Activated CD8-positive, alpha-beta T cell treated with anti-CD3 and anti-CD28 coated beads for 36 hours (primary cell): Measurements from ENCODE around the gene FAM240A. TPM values are rescaled to one million over a fixed set of nuclear protein-coding genes. Genes with fewer than 3 reads are reported as not detected.

Source experiments
- ATAC-seq: fragments of 200-7000 bp; cut with Tn5 transposase; one replicate; pipeline ENCODE4 v1.10.0; 2021; ENCODE audit warnings: mild to moderate bottlenecking, moderate library complexity
- CTCF ChIA-PET: fragments of 350-600 bp; sonication (Branson Sonifier 250); formaldehyde crosslinking; loops from one replicate; lab custom pipeline; 2021; ENCODE audit warnings: antibody characterized with exemption; lab: Charles Lee
- POLR2A ChIA-PET: fragments of 350-600 bp; sonication (Branson Sonifier 250); formaldehyde crosslinking; loops from one replicate; lab custom pipeline; 2021; ENCODE audit warnings: antibody characterized with exemption; lab: Charles Lee
- DNase-seq: peaks from one replicate; pipeline ENCODE4 v3.0.0-alpha.2; 2020
- H3K27ac Mint-ChIP-seq: one replicate; pipeline ENCODE4 v1.8.0; 2021; ENCODE audit warnings: mild to moderate bottlenecking, mixed read lengths
- H3K27me3 Mint-ChIP-seq: one replicate; pipeline ENCODE4 v1.8.0; 2021; ENCODE audit warnings: mixed read lengths
- H3K36me3 Mint-ChIP-seq: one replicate; pipeline ENCODE4 v1.8.0; 2021; ENCODE audit warnings: low read depth, mixed read lengths
- H3K4me1 Mint-ChIP-seq: one replicate; pipeline ENCODE4 v1.8.0; 2021; ENCODE audit warnings: low read depth, mixed read lengths
- H3K4me3 Mint-ChIP-seq: one replicate; pipeline ENCODE4 v1.8.0; 2021; ENCODE audit warnings: mild to moderate bottlenecking, moderate library complexity, mixed read lengths
- H3K9me3 Mint-ChIP-seq: one replicate; pipeline ENCODE4 v1.8.0; 2021; ENCODE audit warnings: mixed read lengths
- intact Hi-C: fragments of 100-400 bp; cut with micrococcal nuclease; formaldehyde crosslinking; loops from one replicate; pipeline ENCODE4 v1.10.0; 2022
- total RNA-seq, 2 experiments: library from RNA; stranded (reverse); gene quantifications; one replicate each; pipeline ENCODE4 v1.2.3, GENCODE V29; 2021
- TF ChIP-seq, protein P1 (sequence below): fragments of 200-600 bp; IDR thresholded peaks from one replicate; pipeline ENCODE4 v1.8.0; 2022; ENCODE audit warnings: antibody characterized with exemption, mild to moderate bottlenecking

Gene FAM240A
- total RNA-seq, 2 experiments from 2014 or later: not detected

DNA sequence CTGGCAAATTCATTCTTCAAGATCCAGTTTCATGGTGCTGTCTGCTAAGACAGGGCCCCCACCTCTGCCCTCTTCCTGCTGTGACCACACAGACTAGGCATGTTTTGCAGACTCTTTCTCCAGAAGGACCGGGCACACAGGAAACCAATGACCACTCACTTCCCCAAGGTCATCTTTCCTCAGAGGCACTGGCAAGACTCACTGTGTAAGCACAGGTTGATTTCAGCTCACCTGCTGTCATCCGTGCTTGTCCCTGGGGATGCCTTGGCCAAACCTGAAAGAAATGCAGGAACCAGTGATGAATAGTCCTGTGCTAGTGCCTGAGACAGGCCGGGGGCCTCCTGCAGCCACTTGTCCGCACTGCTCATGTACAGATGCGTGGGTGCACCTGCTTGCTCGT lies 47.7 kb downstream of the FAM240A start:
- no peaks in the 10 kb centered on the region for H3K36me3 Mint-ChIP-seq
- ChIA-PET CTCF (interaction anchor here (1.0 to 1.6 kb wide), 2 partner anchors 31 to 171 kb away, joined by 3 read pairs; no protein-coding TSS in a partner anchor), POLR2A (no interaction called here)
- no peaks in the 10 kb centered on the region for H3K9me3 Mint-ChIP-seq
- intact Hi-C loops: no loop called here
- no peak overlapping the region for H3K4me3 Mint-ChIP-seq
- DNase-seq (no peak), ATAC-seq (no peak)
- no peak overlapping the region for H3K27ac Mint-ChIP-seq
- H3K4me1 Mint-ChIP-seq: no peaks in the 10 kb centered on the region
- TF ChIP-seq, protein P1, sequence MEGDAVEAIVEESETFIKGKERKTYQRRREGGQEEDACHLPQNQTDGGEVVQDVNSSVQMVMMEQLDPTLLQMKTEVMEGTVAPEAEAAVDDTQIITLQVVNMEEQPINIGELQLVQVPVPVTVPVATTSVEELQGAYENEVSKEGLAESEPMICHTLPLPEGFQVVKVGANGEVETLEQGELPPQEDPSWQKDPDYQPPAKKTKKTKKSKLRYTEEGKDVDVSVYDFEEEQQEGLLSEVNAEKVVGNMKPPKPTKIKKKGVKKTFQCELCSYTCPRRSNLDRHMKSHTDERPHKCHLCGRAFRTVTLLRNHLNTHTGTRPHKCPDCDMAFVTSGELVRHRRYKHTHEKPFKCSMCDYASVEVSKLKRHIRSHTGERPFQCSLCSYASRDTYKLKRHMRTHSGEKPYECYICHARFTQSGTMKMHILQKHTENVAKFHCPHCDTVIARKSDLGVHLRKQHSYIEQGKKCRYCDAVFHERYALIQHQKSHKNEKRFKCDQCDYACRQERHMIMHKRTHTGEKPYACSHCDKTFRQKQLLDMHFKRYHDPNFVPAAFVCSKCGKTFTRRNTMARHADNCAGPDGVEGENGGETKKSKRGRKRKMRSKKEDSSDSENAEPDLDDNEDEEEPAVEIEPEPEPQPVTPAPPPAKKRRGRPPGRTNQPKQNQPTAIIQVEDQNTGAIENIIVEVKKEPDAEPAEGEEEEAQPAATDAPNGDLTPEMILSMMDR: no peak
- no peaks in the 10 kb centered on the region for H3K27me3 Mint-ChIP-seq

DNA sequence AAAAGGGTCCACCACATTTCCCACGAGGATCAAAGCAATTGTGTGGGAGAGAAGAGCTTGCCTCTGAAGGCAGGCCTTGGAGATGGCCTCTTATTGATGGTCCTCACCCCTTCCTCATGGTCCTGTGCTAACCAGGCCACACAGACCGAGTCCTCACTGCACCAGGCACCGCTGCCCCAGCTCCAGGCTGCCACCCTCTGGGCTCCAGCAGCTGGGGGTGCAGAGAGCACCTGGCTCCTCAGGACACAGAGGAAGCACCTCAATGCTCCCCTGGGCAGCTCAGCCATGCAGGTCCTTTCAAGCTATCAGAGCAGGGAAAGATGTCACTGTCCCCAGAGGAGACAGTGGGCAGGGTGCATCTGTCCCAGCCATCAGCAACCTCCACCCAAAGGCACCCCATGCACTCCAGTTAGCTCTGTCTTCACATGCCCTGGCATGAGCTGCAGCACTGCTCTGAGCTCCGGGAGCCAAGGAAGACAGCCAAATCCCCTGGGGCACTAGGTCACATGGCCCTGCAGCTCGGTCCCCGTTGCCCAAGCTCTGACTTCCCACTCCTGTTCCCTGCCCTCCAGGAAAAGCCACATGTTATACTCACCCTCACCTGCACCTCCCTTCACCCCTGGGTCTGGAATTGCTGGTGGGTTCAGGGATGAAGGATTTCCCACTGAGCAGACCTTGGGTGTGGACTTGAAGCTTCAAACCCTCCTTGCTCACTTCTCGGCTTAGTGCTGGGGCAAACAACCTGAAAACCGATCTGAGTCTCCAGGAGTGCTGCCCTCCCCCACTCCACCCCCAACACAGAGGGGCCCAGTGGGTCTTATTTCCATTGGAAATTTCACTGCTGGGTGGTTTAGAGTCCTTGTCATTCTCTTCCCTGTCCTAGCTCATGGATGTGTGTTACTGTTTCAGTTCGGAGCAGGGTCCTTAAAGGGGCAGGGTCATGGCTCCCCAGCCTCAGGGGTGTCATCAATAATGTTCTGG lies 48.5 kb downstream of the FAM240A start:
- H3K27me3 Mint-ChIP-seq: no peaks in the 10 kb centered on the region
- no peaks in the 10 kb centered on the region for H3K9me3 Mint-ChIP-seq
- CTCF ChIA-PET: interaction anchor here (1.0 to 1.1 kb wide), 2 partner anchors 32 to 172 kb away, joined by 3 to 4 read pairs; no protein-coding TSS in a partner anchor
- DNase-seq (no peak), ATAC-seq (no peak)
- no peaks in the 10 kb centered on the region for H3K4me1 Mint-ChIP-seq
- no peak overlapping the region for H3K4me3 Mint-ChIP-seq
- POLR2A ChIA-PET: no interaction called here
- intact Hi-C loops: no loop called here
- H3K27ac Mint-ChIP-seq: no peak overlapping the region
- no peaks in the 10 kb centered on the region for H3K36me3 Mint-ChIP-seq
- TF ChIP-seq, protein P1: no peak

DNA sequence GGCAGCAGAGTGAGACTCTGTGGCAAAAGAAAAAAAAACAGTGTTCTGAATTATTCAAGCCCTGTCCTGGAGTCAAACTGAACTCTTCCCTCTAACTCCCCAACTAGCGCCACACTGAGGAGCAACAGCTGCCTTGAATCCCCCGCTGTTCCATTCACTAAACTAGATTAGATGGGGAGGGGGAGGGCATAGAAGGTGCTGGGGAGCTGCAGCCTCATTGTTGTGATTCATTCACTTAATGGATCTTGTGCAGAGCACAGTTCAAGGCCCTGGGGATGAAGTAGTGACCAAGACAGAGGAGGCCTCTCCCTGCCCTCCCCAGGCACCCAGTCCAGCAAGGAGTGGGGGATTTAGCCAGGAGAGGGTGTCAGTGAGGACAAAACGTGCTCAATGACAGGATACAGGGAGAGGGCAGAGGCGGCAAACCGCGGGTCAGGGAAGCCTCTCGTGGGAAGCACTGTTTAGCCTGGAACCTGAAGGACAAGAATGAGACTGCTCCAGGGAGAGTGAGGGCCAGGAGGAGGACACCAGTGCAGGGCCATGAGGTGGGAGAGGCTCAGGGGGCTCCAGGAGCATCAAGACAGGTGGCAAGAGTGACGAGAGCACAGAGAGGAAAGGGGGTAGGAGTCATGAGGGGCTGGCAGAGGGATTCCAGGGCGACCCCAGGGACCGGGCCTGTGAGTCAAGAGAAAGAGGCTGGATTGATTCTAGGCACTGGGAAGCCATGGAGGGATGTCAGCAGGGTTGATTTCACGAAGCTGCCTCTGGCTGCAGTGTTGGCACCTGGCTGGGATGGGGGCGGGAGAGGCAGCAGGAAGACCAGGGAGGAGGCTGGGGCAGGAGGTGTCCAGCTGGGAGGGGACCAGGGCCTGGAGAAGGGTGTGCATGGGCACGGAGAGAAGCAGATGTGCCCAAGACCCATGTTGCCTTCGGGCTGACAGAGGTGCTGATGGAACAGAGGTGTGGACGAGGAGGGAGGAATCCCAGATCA lies 49.7 kb downstream of the FAM240A start:
- intact Hi-C loops: no loop called here
- H3K27me3 Mint-ChIP-seq: no peaks in the 10 kb centered on the region
- TF ChIP-seq, protein P1: no peak
- H3K27ac Mint-ChIP-seq: no peak overlapping the region
- no peak for ATAC-seq
- no peak overlapping the region for H3K4me3 Mint-ChIP-seq
- no peak for DNase-seq
- ChIA-PET CTCF (interaction anchor here (1.1 kb wide), 1 partner anchor 173 kb away, joined by 3 read pairs; no protein-coding TSS in a partner anchor), POLR2A (interaction anchor here (0.7 kb wide), 1 partner anchor 908 kb away, joined by 3 read pairs; no protein-coding TSS in a partner anchor)
- H3K36me3 Mint-ChIP-seq: no peaks in the 10 kb centered on the region
- H3K9me3 Mint-ChIP-seq: no peaks in the 10 kb centered on the region
- H3K4me1 Mint-ChIP-seq: no peaks in the 10 kb centered on the region

DNA sequence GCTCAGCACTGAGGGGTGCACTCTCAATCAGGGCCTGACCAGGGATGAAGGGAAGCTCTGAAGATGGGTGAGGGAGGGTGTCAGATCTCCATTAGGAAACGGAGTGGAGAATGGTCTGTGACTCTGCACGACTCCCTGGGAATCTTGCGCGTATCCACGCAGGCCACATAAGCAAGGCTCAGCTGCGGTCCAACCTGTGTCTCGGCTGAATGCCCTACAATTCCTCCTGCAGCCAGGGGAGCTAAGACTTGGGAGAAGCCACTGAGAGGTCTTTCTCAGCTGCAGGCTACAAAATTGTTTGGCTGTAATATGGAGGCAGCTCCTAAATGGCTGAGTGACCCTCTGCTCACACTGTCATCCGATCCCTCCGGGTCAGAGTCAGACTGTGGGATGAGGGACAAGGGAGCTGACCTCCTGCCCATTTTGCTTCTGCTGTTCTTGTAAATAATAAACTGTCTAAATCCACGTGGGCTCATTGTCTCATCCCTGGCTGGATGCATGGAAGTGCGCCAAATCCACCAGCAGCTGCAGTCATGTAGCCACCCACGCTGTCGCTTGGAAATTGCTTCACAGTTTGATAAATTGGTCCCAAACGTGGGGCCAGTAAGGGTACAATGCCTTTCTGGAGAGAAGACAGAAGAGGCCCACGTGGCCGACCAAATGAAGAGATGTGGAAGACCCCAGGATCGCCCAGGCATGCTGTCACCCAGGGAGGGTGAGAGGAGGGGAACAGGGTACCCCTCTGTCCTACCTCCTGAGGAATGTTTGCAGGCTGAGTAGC lies 50.6 kb downstream of the FAM240A start:
- POLR2A ChIA-PET: interaction anchor here (0.7 kb wide), 1 partner anchor 909 kb away, joined by 3 read pairs; no protein-coding TSS in a partner anchor
- DNase-seq (no peak), ATAC-seq (no peak)
- CTCF ChIA-PET: interaction anchor here (0.9 to 1.1 kb wide), 2 partner anchors 174 to 233 kb away, joined by 3 read pairs; no protein-coding TSS in a partner anchor
- no peak overlapping the region for H3K4me3 Mint-ChIP-seq
- H3K9me3 Mint-ChIP-seq: no peaks in the 10 kb centered on the region
- H3K27me3 Mint-ChIP-seq: no peaks in the 10 kb centered on the region
- intact Hi-C loops: no loop called here
- H3K36me3 Mint-ChIP-seq: no peaks in the 10 kb centered on the region
- H3K27ac Mint-ChIP-seq: no peak overlapping the region
- TF ChIP-seq, protein P1: no peak
- no peaks in the 10 kb centered on the region for H3K4me1 Mint-ChIP-seq
